B cell (primary cell): ENCODE measurements around the gene TMEM134. TPM values are rescaled to one million over a fixed set of nuclear protein-coding genes. Genes with fewer than 3 reads are reported as not detected.
"Not testable (repeated sequence)": the region's sequence is repeated elsewhere in the genome, so short reads cannot be mapped to it uniquely, and the experiment has no call there.

Experiments used
- ATAC-seq: fragments of 200-7000 bp; cut with Tn5 transposase; one replicate; pipeline ENCODE4 v1.10.0; 2021; ENCODE audit warnings: low read depth, mild to moderate bottlenecking, moderate number of reproducible peaks, moderate library complexity
- CTCF ChIA-PET: fragments of 350-600 bp; sonication (Branson Sonifier 250); formaldehyde crosslinking; loops from one replicate; lab custom pipeline; 2021; ENCODE audit warnings: antibody characterized with exemption, inconsistent platforms; lab: Charles Lee
- POLR2A ChIA-PET: fragments of 350-600 bp; sonication (Branson Sonifier 250); formaldehyde crosslinking; loops from one replicate; lab custom pipeline; 2021; ENCODE audit warnings: antibody characterized with exemption; lab: Charles Lee
- DNase-seq: peaks from one replicate; pipeline ENCODE4 v3.0.0; 2013
- H2AFZ ChIP-seq: 2 replicates; pipeline ENCODE4 v1.6.1; 2012; ENCODE audit warnings: mild to moderate bottlenecking, low read depth, low read length; ENCODE audit not compliant: insufficient read depth, poor library complexity, severe bottlenecking
- H3K27ac ChIP-seq, 2 donors: 1 replicate in 1 of 2; 2 replicates in 1 of 2; pipeline ENCODE4 v1.5.1; 2012 to 2013; ENCODE audit warnings: low read length in 2 of 2, mild to moderate bottlenecking in 2 of 2, moderate library complexity in 1 of 2
- H3K27me3 ChIP-seq, 4 experiments: fragments of 200-600 bp in 1 of 4; sonication (generic) in 1 of 4; replicated peaks in 1 of 4; 1 replicate in 2 of 4; 2 replicates in 2 of 4; pipeline versions ENCODE4 v1.6.1 to v1.7.0; 2013 to 2016; ENCODE audit warnings: low read length in 3 of 4, mild to moderate bottlenecking in 2 of 4, mixed read lengths in 1 of 4, moderate library complexity in 1 of 4; ENCODE audit not compliant: insufficient read depth in 4 of 4, control insufficient read depth in 3 of 4; ENCODE audit errors: control extremely low read depth in 1 of 4
- H3K36me3 ChIP-seq, 2 experiments: replicated peaks in 1 of 2; 1 replicate in 1 of 2; 2 replicates in 1 of 2; pipeline versions ENCODE4 v1.6.1 to v1.7.1; 2013; ENCODE audit warnings: low read length in 1 of 2; ENCODE audit not compliant: insufficient read depth in 2 of 2, control insufficient read depth in 1 of 2; ENCODE audit errors: control extremely low read depth in 1 of 2, extremely low read depth in 1 of 2
- H3K4me1 ChIP-seq, 2 donors: fragments of 200-600 bp in 1 of 2; sonication (generic) in 1 of 2; 1 replicate in 1 of 2; 2 replicates in 1 of 2; pipeline versions ENCODE4 v1.5.1 to v1.6.1; 2013 to 2017; ENCODE audit warnings: low read length in 2 of 2; ENCODE audit not compliant: control insufficient read depth in 2 of 2, insufficient read depth in 2 of 2
- H3K4me2 ChIP-seq: replicated peaks from 2 replicates; pipeline ENCODE3; 2012; ENCODE audit warnings: mild to moderate bottlenecking, low read depth, low read length; ENCODE audit not compliant: poor library complexity, severe bottlenecking
- H3K4me3 ChIP-seq, 5 experiments: fragments of 200-600 bp in 1 of 5; sonication (generic) in 1 of 5; 1 replicate in 3 of 5; 2 replicates in 2 of 5; pipeline versions ENCODE4 v1.5.1 to v1.7.0; 2011 to 2016; ENCODE audit warnings: low read length in 4 of 5, mild to moderate bottlenecking in 4 of 5, low read depth in 2 of 5, control low read depth in 1 of 5, moderate library complexity in 1 of 5; ENCODE audit not compliant: insufficient read depth in 1 of 5; ENCODE audit errors: control extremely low read depth in 1 of 5, extremely low read depth in 1 of 5
- H3K79me2 ChIP-seq: fragments of 200-600 bp; sonication (generic); one replicate; pipeline ENCODE4 v1.6.0; 2016; ENCODE audit warnings: low read length; ENCODE audit not compliant: control insufficient read depth, insufficient read depth
- H3K9ac ChIP-seq: fragments of 200-600 bp; sonication (generic); 2 replicates; pipeline ENCODE4 v1.6.1; 2017; ENCODE audit warnings: mild to moderate bottlenecking, low read length, moderate library complexity
- H3K9me3 ChIP-seq, 3 donors: one replicate each; pipeline versions ENCODE4 v1.6.1 to v1.7.1; 2013; ENCODE audit warnings: low read length in 2 of 3; ENCODE audit not compliant: control insufficient read depth in 2 of 3, insufficient read depth in 1 of 3; ENCODE audit errors: control extremely low read depth in 1 of 3
- H4K20me1 ChIP-seq: 2 replicates; pipeline ENCODE4 v1.6.0; 2012; ENCODE audit warnings: mild to moderate bottlenecking, low read length; ENCODE audit not compliant: insufficient read depth, control insufficient read depth, poor library complexity, severe bottlenecking
- H3K27ac Mint-ChIP-seq: one replicate; pipeline ENCODE4 v1.8.0; 2021; ENCODE audit warnings: mixed read lengths
- H3K27me3 Mint-ChIP-seq: one replicate; pipeline ENCODE4 v1.8.0; 2021; ENCODE audit warnings: mixed read lengths
- H3K4me1 Mint-ChIP-seq: one replicate; pipeline ENCODE4 v1.8.0; 2021; ENCODE audit warnings: mixed read lengths
- H3K4me3 Mint-ChIP-seq: one replicate; pipeline ENCODE4 v1.8.0; 2021; ENCODE audit warnings: mixed read lengths
- H3K9me3 Mint-ChIP-seq: one replicate; pipeline ENCODE4 v1.8.0; 2022; ENCODE audit warnings: mixed read lengths; ENCODE audit not compliant: insufficient read depth
- CTCF ChIP-seq: fragments of 200-600 bp; IDR thresholded peaks from one replicate; pipeline ENCODE4 v1.8.0; 2022; ENCODE audit warnings: antibody characterized with exemption, mild to moderate bottlenecking
- EZH2 ChIP-seq: IDR thresholded peaks from 2 replicates; pipeline ENCODE4 v1.6.1; 2012; ENCODE audit warnings: borderline replicate concordance, low read depth, mild to moderate bottlenecking, moderate library complexity, low read length; ENCODE audit not compliant: insufficient read depth, poor library complexity, severe bottlenecking
- WGBS: methylation state at CpG from one replicate; pipeline ENCODE4 v1.1.5; 2013; ENCODE audit warnings: missing lambda C conversion rate; ENCODE audit not compliant: insufficient coverage; 5-methylcytosine and 5-hydroxymethylcytosine counted together
- intact Hi-C: fragments of 100-400 bp; cut with micrococcal nuclease; formaldehyde crosslinking; loops from one replicate; pipeline ENCODE4 v1.10.0; 2022
- polyA plus RNA-seq: library from polyadenylated mRNA; depleted of rRNA; stranded (reverse); fragments of >200 nt; gene quantifications from 2 replicates; pipeline ENCODE4 v1.2.3, GENCODE V29; 2012
- total RNA-seq, 2 donors: library from RNA; stranded (reverse); fragments of 120-200 nt in 1 of 2; gene quantifications; 1 replicate in 1 of 2; 2 replicates in 1 of 2; pipeline versions ENCODE4 v1.2.3 to v1.2.4, GENCODE V29; 2013 to 2022

Gene TMEM134
- total and polyA plus RNA-seq, 2 donors (not counting 1 experiment from before 2014, with no cell fraction given) = 167 to 197 TPM

GRCh38 chr11:67482275-67482826, 13.3 kb upstream of the TMEM134 start:
- DNase-seq = no peak
- peaks cover 38 to 48% of the 10 kb centered on the region in 2 donors for H3K4me1 ChIP-seq

GRCh38 chr11:67477344-67478050, 8.4 kb upstream of the TMEM134 start:
- WGBS = 100% methylated on average over 1 of the region's 16 CpGs
- H3K27me3 Mint-ChIP-seq, H3K36me3 ChIP-seq, ATAC-seq, H3K9me3 Mint-ChIP-seq, H2AFZ ChIP-seq, DNase-seq, H3K4me3 Mint-ChIP-seq, intact Hi-C loops, H4K20me1 ChIP-seq, H3K27ac ChIP-seq, H3K4me2 ChIP-seq, H3K4me1 Mint-ChIP-seq, H3K9me3 ChIP-seq, H3K27me3 ChIP-seq, H3K79me2 ChIP-seq, H3K27ac Mint-ChIP-seq, H3K4me1 ChIP-seq, H3K9ac ChIP-seq, H3K4me3 ChIP-seq: not testable (repeated sequence)
- ChIA-PET CTCF (interaction anchor here (1.5 kb wide), 1 partner anchor 127 kb away, joined by 4 read pairs; no protein-coding TSS in a partner anchor), POLR2A (interaction anchor here (1.6 kb wide), 1 partner anchor 9 kb away, joined by 3 read pairs; the partner anchor contains the start of gene TMEM134)

More at GRCh38 chr11:67482275-67482826, 13.3 kb upstream of the TMEM134 start:
- POLR2A ChIA-PET = interaction anchor here (0.8 to 4.9 kb wide), 12 partner anchors 9 to 194 kb away, joined by 3 to 53 read pairs (median 6); partner anchors contain the start of genes PITPNM1, POLD4, PPP1CA and PTPRCAP
- Mint-ChIP-seq H3K27ac (peak overlapping the region; percentile 100), H3K4me3 (peak overlapping the region; percentile 99), H3K27me3 (no peaks in the 10 kb centered on the region), H3K4me1 (peaks cover 48% of the 10 kb centered on the region), H3K9me3 (no peaks in the 10 kb centered on the region)
- H2AFZ ChIP-seq = peak overlapping the region; percentile 83
- peak; percentile 7 for ATAC-seq
- no peaks in the 10 kb centered on the region for H3K27me3 ChIP-seq
- no peak for TF ChIP-seq EZH2
- TF ChIP-seq CTCF = no peak
- CTCF ChIA-PET = interaction anchor here (0.7 to 4.0 kb wide), 11 partner anchors 9 to 131 kb away, joined by 3 to 19 read pairs (median 4); partner anchors contain the start of genes PPP1CA, RAD9A and TBC1D10C
- H3K4me3 ChIP-seq = peak overlapping the region; percentile 56 to 99 (median 68)
- H4K20me1 ChIP-seq = peaks cover 28% of the 10 kb centered on the region
- H3K36me3 ChIP-seq = peaks cover 0 to 10% of the 10 kb centered on the region in 2 experiments
- WGBS = 34% methylated on average over 9 of the region's 19 CpGs
- H3K79me2 ChIP-seq = peaks cover 35% of the 10 kb centered on the region
- H3K27ac ChIP-seq = peak overlapping the region; percentile 75 to 79
- no peaks in the 10 kb centered on the region for H3K9me3 ChIP-seq
- H3K9ac ChIP-seq = peak overlapping the region; percentile 71
- H3K4me2 ChIP-seq = peak overlapping the region; percentile 89
- intact Hi-C loops = loop anchor here (1.0 to 2.0 kb wide), 5 partner anchors 23 to 206 kb away; partner anchors contain the start of genes PITPNM1, PTPRCAP and RPS6KB2

GRCh38 chr11:67476692-67477091, 7.6 kb upstream of the TMEM134 start:
- H3K4me1 ChIP-seq, H3K27me3 ChIP-seq, ATAC-seq, H3K4me2 ChIP-seq, H3K27ac ChIP-seq, H2AFZ ChIP-seq, H3K9me3 ChIP-seq, H4K20me1 ChIP-seq, H3K27me3 Mint-ChIP-seq, H3K4me1 Mint-ChIP-seq, intact Hi-C loops, H3K9me3 Mint-ChIP-seq, H3K4me3 ChIP-seq, H3K36me3 ChIP-seq, H3K79me2 ChIP-seq, DNase-seq, H3K9ac ChIP-seq, H3K4me3 Mint-ChIP-seq: not testable (repeated sequence)
- WGBS = 92% methylated on average over 7 of the region's 10 CpGs
- POLR2A ChIA-PET = interaction anchor here (0.5 to 1.6 kb wide), 3 partner anchors 8 to 18 kb away, joined by 3 to 4 read pairs (median 3); partner anchors contain the start of gene TMEM134
- peak overlapping the region; percentile 15 for H3K27ac Mint-ChIP-seq
- CTCF ChIA-PET = interaction anchor here (1.1 to 1.5 kb wide), 2 partner anchors 75 to 126 kb away, joined by 3 to 4 read pairs; partner anchors contain the start of gene PPP1CA
